Testis (tissue), 2 donors: ENCODE measurements around the gene NEK5.

Source experiments
- POLR2A ChIP-seq: fragments of 450-650 bp; IDR thresholded peaks from one replicate; pipeline ENCODE4 v1.6.1; 2017; ENCODE audit warnings: antibody characterized with exemption, mild to moderate bottlenecking, moderate library complexity
- TF ChIP-seq, protein P1 (sequence below), 3 experiments: fragments of 450-650 bp in 2 of 3; fragments of 200-600 bp in 1 of 3; sonication (generic) in 1 of 3; IDR thresholded peaks; one replicate each; pipeline ENCODE4 v1.5.1; 2016 to 2019; ENCODE audit warnings: antibody characterized with exemption in 3 of 3, mild to moderate bottlenecking in 2 of 3, moderate library complexity in 1 of 3

DNA sequence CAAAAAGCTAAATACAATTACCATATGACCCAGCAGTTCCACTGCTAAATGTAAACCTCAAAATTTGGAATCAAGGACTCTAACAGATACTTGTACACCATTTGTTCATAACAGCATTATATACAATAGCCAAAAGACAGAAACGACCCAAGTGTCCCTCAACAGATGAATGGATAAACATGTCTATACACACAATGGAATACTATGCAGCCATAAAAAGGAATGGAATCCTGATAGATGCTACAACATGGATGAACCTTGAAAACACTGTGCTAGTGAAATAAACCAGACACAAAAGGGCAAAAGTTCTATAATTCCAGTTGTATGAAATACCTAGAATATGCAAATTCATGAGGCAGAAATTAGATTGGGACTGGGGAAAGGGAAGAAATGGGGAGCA lies 18.4 kb upstream of the NEK5 start:
- TF ChIP-seq, protein P1, sequence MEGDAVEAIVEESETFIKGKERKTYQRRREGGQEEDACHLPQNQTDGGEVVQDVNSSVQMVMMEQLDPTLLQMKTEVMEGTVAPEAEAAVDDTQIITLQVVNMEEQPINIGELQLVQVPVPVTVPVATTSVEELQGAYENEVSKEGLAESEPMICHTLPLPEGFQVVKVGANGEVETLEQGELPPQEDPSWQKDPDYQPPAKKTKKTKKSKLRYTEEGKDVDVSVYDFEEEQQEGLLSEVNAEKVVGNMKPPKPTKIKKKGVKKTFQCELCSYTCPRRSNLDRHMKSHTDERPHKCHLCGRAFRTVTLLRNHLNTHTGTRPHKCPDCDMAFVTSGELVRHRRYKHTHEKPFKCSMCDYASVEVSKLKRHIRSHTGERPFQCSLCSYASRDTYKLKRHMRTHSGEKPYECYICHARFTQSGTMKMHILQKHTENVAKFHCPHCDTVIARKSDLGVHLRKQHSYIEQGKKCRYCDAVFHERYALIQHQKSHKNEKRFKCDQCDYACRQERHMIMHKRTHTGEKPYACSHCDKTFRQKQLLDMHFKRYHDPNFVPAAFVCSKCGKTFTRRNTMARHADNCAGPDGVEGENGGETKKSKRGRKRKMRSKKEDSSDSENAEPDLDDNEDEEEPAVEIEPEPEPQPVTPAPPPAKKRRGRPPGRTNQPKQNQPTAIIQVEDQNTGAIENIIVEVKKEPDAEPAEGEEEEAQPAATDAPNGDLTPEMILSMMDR (IDR thresholded peaks at IDR 0.05): no peak
- no peak for TF ChIP-seq POLR2A
